ENCODE results near the gene ZBTB40.

The ZBTB40 gene

DNA sequence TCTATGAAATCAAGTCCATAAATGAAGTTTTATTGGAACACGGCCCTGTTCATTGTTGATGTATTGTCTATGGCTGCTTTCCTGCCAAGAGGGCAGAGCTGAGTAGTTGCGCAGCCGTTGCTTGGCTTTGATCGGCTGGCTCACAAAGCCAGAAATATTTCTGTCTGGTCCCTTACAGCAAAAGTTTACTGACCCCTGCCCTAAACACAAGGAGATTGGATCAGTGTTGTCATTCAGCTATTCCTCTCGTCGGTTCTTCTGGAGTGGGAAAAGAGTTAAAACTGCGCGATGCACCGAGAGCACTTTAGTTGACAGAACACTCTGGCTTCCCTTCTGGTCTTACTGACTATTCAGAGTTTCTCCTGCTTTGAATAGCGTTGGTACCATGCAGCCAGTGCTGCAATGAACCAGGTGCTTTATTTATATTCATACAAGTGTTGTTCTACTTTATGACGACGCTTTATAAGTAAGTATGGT is 868 bp downstream of the ZBTB40 start:
- Mint-ChIP-seq H3K9me3 (no peaks in the 10 kb centered on the region), H3K36me3 (no peaks in the 10 kb centered on the region), H3K27me3 (no peaks in the 10 kb centered on the region), H3K27ac (peak overlapping the region; percentile 88), H3K4me1 (peaks cover 48% of the 10 kb centered on the region), H3K4me3 (peak overlapping the region; percentile 94)

DNA sequence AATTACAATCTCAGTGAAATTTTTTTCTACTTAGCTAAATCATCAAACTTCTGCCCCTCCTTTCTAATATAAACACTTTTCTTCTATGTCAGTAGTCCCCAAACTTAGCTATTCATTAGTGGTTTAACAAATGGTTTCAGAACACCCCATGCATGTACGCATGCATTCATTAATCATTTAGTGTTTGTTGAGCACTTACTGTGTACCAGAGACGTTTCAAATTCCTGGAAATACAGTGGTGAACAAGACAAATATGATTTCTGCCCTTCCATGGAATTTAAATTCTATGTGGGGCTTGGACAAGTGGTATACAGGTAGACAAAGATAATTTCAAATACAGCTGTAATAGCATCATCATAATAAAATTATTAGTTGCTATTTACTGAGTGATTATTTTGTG is 1.5 kb downstream of the ZBTB40 start:
- peaks cover 3% of the 10 kb centered on the region for H3K36me3 Mint-ChIP-seq
- H3K4me3 Mint-ChIP-seq: peak overlapping the region; percentile 94
- H3K27me3 Mint-ChIP-seq: no peaks in the 10 kb centered on the region
- no peaks in the 10 kb centered on the region for H3K9me3 Mint-ChIP-seq
- peak overlapping the region; percentile 13 for H3K27ac Mint-ChIP-seq
- peaks cover 54% of the 10 kb centered on the region for H3K4me1 Mint-ChIP-seq

DNA sequence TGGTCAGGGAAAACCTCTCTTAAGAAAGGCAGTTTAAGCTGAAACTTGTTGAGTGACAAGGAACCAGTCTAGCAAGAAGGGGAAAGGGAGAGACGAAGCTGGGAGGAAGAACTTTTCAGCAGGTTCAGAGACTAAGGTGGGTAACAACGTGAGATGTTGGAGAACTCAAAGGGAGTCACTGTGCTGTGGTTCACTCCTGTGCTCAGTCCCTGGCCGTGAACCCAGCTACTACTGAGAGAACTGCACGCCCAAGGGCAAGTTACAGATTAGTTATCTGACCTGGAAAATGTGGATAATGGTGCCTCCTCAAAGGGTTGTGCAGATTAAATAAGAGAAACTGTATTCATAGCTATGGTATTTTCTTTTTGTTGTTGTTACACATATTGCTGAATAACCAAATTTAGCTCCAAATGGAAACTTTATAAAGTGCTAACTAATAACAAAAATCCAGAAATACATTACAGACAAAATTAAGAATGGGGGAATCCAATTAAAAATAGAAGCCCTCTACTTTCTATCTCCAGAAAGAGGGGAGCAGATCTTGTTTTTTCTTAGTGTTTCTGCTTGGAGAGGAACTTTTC is 2.9 kb downstream of the ZBTB40 start:
- Mint-ChIP-seq H3K27ac (no peak overlapping the region), H3K27me3 (no peaks in the 10 kb centered on the region), H3K4me3 (peak overlapping the region; percentile 43), H3K9me3 (no peaks in the 10 kb centered on the region), H3K4me1 (peaks cover 67% of the 10 kb centered on the region), H3K36me3 (peaks cover 5% of the 10 kb centered on the region)

GRCh38 chr1:22457345-22457744 is 5.7 kb downstream of the ZBTB40 start:
- no peak overlapping the region for H3K27ac Mint-ChIP-seq
- no peak overlapping the region for H3K4me3 Mint-ChIP-seq
- H3K4me1 Mint-ChIP-seq: peaks cover 85% of the 10 kb centered on the region
- H3K27me3 Mint-ChIP-seq: no peaks in the 10 kb centered on the region
- H3K36me3 Mint-ChIP-seq: peaks cover 5% of the 10 kb centered on the region
- H3K9me3 Mint-ChIP-seq: no peaks in the 10 kb centered on the region

GRCh38 chr1:22457836-22458235 is 6.2 kb downstream of the ZBTB40 start:
- H3K36me3 Mint-ChIP-seq: peaks cover 5% of the 10 kb centered on the region
- no peak overlapping the region for H3K27ac Mint-ChIP-seq
- no peaks in the 10 kb centered on the region for H3K9me3 Mint-ChIP-seq
- no peaks in the 10 kb centered on the region for H3K27me3 Mint-ChIP-seq
- H3K4me3 Mint-ChIP-seq: no peak overlapping the region
- peaks cover 85% of the 10 kb centered on the region for H3K4me1 Mint-ChIP-seq

DNA sequence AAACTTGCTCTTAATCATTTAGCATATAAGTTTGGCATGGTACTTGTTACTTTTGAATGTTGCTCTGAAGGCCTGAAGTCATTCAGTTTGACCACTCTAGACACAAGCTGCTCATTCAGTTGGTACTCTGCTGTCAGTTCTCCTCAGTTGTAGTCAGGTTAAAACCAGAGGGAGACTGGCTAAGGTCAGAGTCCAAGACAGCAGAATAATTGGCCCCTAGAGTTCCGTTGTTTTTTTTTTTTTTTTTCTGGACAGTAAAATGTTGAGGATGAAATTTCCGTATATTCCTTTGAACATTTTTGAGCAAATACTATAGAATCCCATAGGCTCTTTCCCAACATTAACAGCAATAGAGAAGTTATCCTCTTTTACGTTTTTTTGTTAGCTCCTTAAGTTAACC is 9.4 kb downstream of the ZBTB40 start:
- Mint-ChIP-seq H3K9me3 (no peaks in the 10 kb centered on the region), H3K4me1 (peaks cover 76% of the 10 kb centered on the region), H3K4me3 (no peak overlapping the region), H3K27me3 (no peaks in the 10 kb centered on the region), H3K36me3 (peaks cover 10% of the 10 kb centered on the region), H3K27ac (no peak overlapping the region)

- H3K36me3 Mint-ChIP-seq: peaks cover 10% of the 10 kb centered on the region
- no peaks in the 10 kb centered on the region for H3K9me3 Mint-ChIP-seq
- peaks cover 75% of the 10 kb centered on the region for H3K4me1 Mint-ChIP-seq
- H3K27me3 Mint-ChIP-seq: no peaks in the 10 kb centered on the region
- no peak overlapping the region for H3K27ac Mint-ChIP-seq
- no peak overlapping the region for H3K4me3 Mint-ChIP-seq
These were observed 10.3 kb downstream of the ZBTB40 start for GRCh38 chr1:22461678-22462527.

DNA sequence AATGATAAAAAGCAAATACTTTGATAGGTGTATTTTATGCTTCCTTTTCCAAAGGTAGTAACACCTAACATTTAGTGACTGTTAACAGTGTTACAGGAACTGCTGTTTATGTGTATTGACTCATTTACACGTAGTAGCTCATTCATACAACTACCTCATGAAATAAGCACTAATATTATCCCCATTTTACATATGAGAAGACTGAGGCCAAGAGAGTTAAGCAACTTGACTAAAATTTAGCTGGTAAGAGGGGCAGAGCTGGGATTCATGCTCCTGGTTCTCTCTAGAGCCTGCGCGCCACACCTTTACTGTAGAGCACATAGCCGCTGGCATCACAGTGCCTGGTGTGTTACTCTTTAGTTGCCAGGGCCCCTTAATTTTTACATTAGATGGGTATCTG is 11.3 kb downstream of the ZBTB40 start:
- Mint-ChIP-seq H3K4me1 (peaks cover 75% of the 10 kb centered on the region), H3K36me3 (peaks cover 9% of the 10 kb centered on the region), H3K27ac (no peak overlapping the region), H3K4me3 (no peak overlapping the region), H3K9me3 (no peaks in the 10 kb centered on the region), H3K27me3 (no peaks in the 10 kb centered on the region)

DNA sequence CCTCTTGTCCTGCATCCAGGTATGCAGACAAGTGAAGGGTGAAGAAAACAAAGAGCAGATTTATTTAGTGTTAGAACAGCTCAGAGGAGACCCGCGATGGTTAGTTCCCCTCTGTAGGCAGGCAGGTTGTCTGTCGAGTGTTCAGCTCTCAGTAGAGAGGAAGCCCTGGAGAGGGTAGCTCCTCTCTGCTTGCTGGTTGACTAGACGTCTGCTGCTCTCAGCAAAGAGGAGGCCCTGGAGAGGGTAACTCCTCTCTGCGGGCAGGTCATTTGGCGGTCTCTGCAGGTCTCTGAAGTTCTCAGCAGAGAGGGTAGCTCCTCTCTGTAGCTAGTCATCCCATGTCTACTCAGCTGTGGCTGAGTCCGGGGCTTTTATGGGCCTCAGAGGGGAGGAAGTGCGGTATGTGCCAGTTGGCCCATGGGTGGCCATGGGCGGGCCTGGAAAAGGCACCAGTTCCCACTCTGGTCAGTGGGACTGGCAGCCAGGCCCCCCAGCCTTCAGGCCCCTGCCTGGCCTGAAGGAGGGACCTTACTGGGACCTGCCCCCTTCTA is 13.4 kb downstream of the ZBTB40 start:
- H3K9me3 Mint-ChIP-seq: no peaks in the 10 kb centered on the region
- peaks cover 7% of the 10 kb centered on the region for H3K36me3 Mint-ChIP-seq
- no peak overlapping the region for H3K27ac Mint-ChIP-seq

DNA sequence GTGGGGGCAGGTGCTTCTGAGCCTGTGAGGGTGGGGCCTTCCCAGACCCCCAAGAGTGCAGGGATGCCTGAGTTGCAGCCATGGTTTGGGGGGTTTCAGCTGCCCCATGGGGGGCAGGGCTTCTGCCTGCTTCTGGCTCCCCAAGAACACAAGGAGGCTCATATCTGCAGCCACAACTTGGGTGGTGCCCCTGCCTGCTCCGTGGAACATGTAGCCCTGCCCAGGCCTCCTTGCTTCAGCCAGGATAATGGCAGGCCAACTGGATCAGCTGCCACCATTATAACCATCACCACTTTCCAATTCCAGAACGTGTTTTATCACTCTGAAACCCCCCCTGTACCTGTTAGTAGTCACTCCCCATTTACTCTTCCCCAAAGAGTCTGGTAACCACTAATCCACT is 14.0 kb downstream of the ZBTB40 start:
- no peaks in the 10 kb centered on the region for H3K27me3 Mint-ChIP-seq
- H3K9me3 Mint-ChIP-seq: no peaks in the 10 kb centered on the region
- peaks cover 7% of the 10 kb centered on the region for H3K36me3 Mint-ChIP-seq
- H3K27ac Mint-ChIP-seq: no peak overlapping the region
- peaks cover 72% of the 10 kb centered on the region for H3K4me1 Mint-ChIP-seq
- H3K4me3 Mint-ChIP-seq: no peak overlapping the region

More for the DNA sequence above, 13.4 kb downstream of the ZBTB40 start:
- peaks cover 70% of the 10 kb centered on the region for H3K4me1 Mint-ChIP-seq
- no peak overlapping the region for H3K4me3 Mint-ChIP-seq
- no peaks in the 10 kb centered on the region for H3K27me3 Mint-ChIP-seq

DNA sequence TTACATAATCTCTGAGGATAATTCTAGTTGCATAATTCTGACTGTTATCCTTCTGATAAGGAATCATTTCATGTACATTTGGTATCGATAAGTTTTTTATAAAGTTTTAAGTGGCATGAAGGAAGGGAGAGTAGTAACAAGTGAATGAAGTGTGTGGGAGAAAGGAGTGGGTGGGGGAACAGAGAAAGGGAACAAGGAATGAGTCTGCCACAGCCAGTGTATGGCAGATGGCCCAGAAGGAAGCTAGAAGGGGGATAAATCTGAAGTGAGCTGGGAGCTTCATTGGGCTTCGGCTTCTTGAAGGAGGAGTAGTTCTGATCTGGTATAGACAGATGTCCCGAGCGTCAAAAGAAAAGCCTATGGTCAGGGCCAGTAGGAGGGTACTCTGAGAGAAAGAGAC is 18.6 kb downstream of the ZBTB40 start:
- no peaks in the 10 kb centered on the region for H3K9me3 Mint-ChIP-seq
- no peaks in the 10 kb centered on the region for H3K27me3 Mint-ChIP-seq
- peaks cover 55% of the 10 kb centered on the region for H3K4me1 Mint-ChIP-seq
- H3K36me3 Mint-ChIP-seq: peaks cover 4% of the 10 kb centered on the region
- peak overlapping the region; percentile 46 for H3K27ac Mint-ChIP-seq
- H3K4me3 Mint-ChIP-seq: no peak overlapping the region

GRCh38 chr1:22471078-22471477 is 19.4 kb downstream of the ZBTB40 start:
- H3K27ac Mint-ChIP-seq: no peak overlapping the region
- no peaks in the 10 kb centered on the region for H3K27me3 Mint-ChIP-seq
- peaks cover 51% of the 10 kb centered on the region for H3K4me1 Mint-ChIP-seq
- H3K9me3 Mint-ChIP-seq: no peaks in the 10 kb centered on the region
- H3K36me3 Mint-ChIP-seq: peaks cover 2% of the 10 kb centered on the region
- H3K4me3 Mint-ChIP-seq: no peak overlapping the region

DNA sequence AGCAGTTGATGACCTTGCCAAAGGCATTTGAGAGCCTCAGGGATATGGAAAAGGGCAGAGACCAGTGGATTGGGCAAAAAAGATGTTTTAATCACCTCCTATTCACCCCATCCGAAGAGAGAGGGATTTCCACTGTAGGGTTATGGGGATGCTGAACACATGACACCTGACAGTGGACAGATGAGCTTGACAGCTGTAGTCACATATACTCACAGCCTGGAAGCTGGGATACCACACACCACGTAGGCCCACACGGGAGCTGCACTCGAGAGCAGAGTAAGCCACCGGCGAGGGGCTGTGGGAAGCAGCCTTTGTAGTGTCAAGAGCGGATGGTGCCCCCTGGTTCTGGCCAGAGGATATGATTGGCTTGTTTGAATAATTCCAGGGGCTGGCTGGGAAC is 20.0 kb downstream of the ZBTB40 start:
- Mint-ChIP-seq H3K27me3 (no peaks in the 10 kb centered on the region), H3K4me1 (peaks cover 50% of the 10 kb centered on the region), H3K27ac (no peak overlapping the region), H3K9me3 (no peaks in the 10 kb centered on the region), H3K36me3 (peaks cover 3% of the 10 kb centered on the region), H3K4me3 (no peak overlapping the region)

DNA sequence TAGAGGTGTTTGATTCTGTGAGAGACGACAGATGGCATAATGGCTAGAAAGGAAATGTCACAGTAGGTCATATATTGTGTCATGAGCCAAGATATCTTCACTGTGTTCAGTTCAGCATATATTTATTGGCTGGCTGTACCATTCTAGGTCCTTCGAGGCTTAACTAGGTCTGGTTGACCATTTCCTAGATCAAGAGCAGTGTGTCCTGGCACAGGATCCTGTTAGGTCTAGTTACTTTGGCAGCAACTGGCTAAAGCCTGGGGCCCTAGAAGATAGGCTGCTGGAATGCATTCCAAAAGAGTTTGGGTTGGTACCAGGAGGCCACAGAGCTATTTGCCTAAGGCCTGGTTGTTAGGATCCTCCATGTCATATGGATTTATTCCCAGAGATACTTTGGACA is 20.9 kb downstream of the ZBTB40 start:
- no peak overlapping the region for H3K4me3 Mint-ChIP-seq
- H3K27me3 Mint-ChIP-seq: no peaks in the 10 kb centered on the region
- H3K36me3 Mint-ChIP-seq: peaks cover 5% of the 10 kb centered on the region
- H3K27ac Mint-ChIP-seq: no peak overlapping the region
- peaks cover 46% of the 10 kb centered on the region for H3K4me1 Mint-ChIP-seq
- H3K9me3 Mint-ChIP-seq: peaks cover under 1% of the 10 kb centered on the region

DNA sequence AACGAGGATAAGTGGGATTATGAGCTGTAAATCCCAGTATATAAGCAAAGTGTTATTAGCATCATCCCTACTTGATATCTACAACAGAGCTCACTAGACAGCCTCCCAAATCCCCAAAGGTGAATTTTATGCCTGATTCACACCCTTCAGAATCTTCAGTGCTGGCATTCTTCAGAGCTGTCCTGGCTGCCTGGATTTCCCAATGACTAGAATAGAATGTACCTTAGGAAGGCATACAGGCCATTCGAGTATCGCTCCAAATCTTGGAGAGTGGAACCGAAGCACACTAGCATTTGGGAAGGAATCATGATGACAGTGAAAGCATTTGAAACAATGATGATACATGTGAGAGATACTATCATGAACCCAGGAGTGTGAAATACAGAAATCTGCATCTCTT is 22.3 kb downstream of the ZBTB40 start:
- Mint-ChIP-seq H3K9me3 (peaks cover 5% of the 10 kb centered on the region), H3K36me3 (peaks cover 10% of the 10 kb centered on the region), H3K27ac (no peak overlapping the region), H3K27me3 (no peaks in the 10 kb centered on the region), H3K4me3 (no peak overlapping the region), H3K4me1 (peaks cover 40% of the 10 kb centered on the region)

- Mint-ChIP-seq H3K36me3 (peaks cover 23% of the 10 kb centered on the region), H3K27ac (no peak overlapping the region), H3K4me1 (peaks cover 33% of the 10 kb centered on the region), H3K4me3 (no peak overlapping the region), H3K9me3 (peaks cover 15% of the 10 kb centered on the region), H3K27me3 (no peaks in the 10 kb centered on the region)
These were observed 24.9 kb downstream of the ZBTB40 start for GRCh38 chr1:22476566-22476965.

Data from activated naive CD4-positive, alpha-beta T cell treated with anti-CD3 and anti-CD28 coated beads, Interleukin-2, amount 50 U/mL, for 24 hours (primary cell).